H9 (cell line): ENCODE data around the gene HMGA1. TPM values are rescaled to one million over a fixed set of nuclear protein-coding genes. Genes with fewer than 3 reads are reported as not detected.

Experiments used
- DNase-seq: peaks from one replicate; pipeline ENCODE4 v3.0.0-alpha.2; 2017
- H2AFZ ChIP-seq: one replicate; pipeline ENCODE4 v1.6.1; 2013; ENCODE audit warnings: mild to moderate bottlenecking, low read length, control low read depth, moderate library complexity
- H2AK5ac ChIP-seq: 2 replicates; pipeline ENCODE4 v1.6.1; 2013; ENCODE audit warnings: low read length, control low read depth, mixed read lengths; ENCODE audit not compliant: insufficient read length
- H2BK120ac ChIP-seq: one replicate; pipeline ENCODE4 v1.6.1; 2013; ENCODE audit warnings: low read depth, mild to moderate bottlenecking, low read length, control low read depth, inconsistent platforms; ENCODE audit not compliant: poor library complexity, severe bottlenecking
- H2BK12ac ChIP-seq: 2 replicates; pipeline ENCODE4 v1.6.1; 2013; ENCODE audit warnings: low read length, control low read depth, mixed read lengths, low read depth; ENCODE audit not compliant: insufficient read length
- H2BK15ac ChIP-seq: 2 replicates; pipeline ENCODE4 v1.6.1; 2013; ENCODE audit warnings: low read depth, low read length, control low read depth
- H2BK20ac ChIP-seq: one replicate; pipeline ENCODE4 v1.6.1; 2013; ENCODE audit warnings: low read depth, mild to moderate bottlenecking, low read length, control low read depth, inconsistent platforms; ENCODE audit not compliant: poor library complexity, severe bottlenecking
- H2BK5ac ChIP-seq: 2 replicates; pipeline ENCODE4 v1.6.1; 2013; ENCODE audit warnings: low read length, control low read depth, mixed read lengths; ENCODE audit not compliant: insufficient read length
- H3K14ac ChIP-seq: 2 replicates; pipeline ENCODE4 v1.6.1; 2013; ENCODE audit warnings: low read length, control low read depth; ENCODE audit not compliant: insufficient read depth
- H3K18ac ChIP-seq: 2 replicates; pipeline ENCODE4 v1.6.1; 2013; ENCODE audit warnings: low read depth, mild to moderate bottlenecking, mixed read lengths, low read length, control low read depth; ENCODE audit not compliant: insufficient read length
- H3K23ac ChIP-seq: 2 replicates; pipeline ENCODE4 v1.6.1; 2013; ENCODE audit warnings: low read length, control low read depth, mixed read lengths, low read depth; ENCODE audit not compliant: insufficient read length
- H3K23me2 ChIP-seq: 2 replicates; pipeline ENCODE4 v1.6.1; 2013; ENCODE audit warnings: low read depth, mild to moderate bottlenecking, mixed read lengths, low read length, control low read depth; ENCODE audit not compliant: insufficient read length, poor library complexity, severe bottlenecking
- H3K27ac ChIP-seq: 2 replicates; pipeline ENCODE4 v1.5.1; 2013; ENCODE audit warnings: low read length, control low read depth, mixed read lengths, low read depth; ENCODE audit not compliant: insufficient read length
- H3K27me3 ChIP-seq: 2 replicates; pipeline ENCODE4 v1.6.1; 2013; ENCODE audit warnings: low read length, control low read depth, inconsistent platforms; ENCODE audit not compliant: insufficient read depth
- H3K4ac ChIP-seq: 2 replicates; pipeline ENCODE4 v1.6.1; 2013; ENCODE audit warnings: low read depth, mild to moderate bottlenecking, control low read depth, inconsistent platforms, low read length, moderate library complexity
- H3K4me1 ChIP-seq: 2 replicates; pipeline ENCODE4 v1.6.1; 2013; ENCODE audit warnings: low read length, control low read depth, inconsistent platforms; ENCODE audit not compliant: insufficient read depth
- H3K4me2 ChIP-seq: 2 replicates; pipeline ENCODE4 v1.6.1; 2013; ENCODE audit warnings: low read length, control low read depth, mixed read lengths; ENCODE audit not compliant: insufficient read length, insufficient read depth
- H3K56ac ChIP-seq: 2 replicates; pipeline ENCODE4 v1.6.1; 2013; ENCODE audit warnings: low read depth, mild to moderate bottlenecking, mixed read lengths, low read length, control low read depth; ENCODE audit not compliant: insufficient read length
- H3K79me1 ChIP-seq: 2 replicates; pipeline ENCODE4 v1.6.1; 2013; ENCODE audit warnings: low read depth, mild to moderate bottlenecking, moderate library complexity, low read length, control low read depth, inconsistent platforms; ENCODE audit not compliant: insufficient read depth, poor library complexity, severe bottlenecking
- H3K79me2 ChIP-seq: 2 replicates; pipeline ENCODE4 v1.6.1; 2013; ENCODE audit warnings: low read length, control low read depth, inconsistent platforms; ENCODE audit not compliant: insufficient read depth
- H3K9ac ChIP-seq: 2 replicates; pipeline ENCODE4 v1.6.1; 2013; ENCODE audit warnings: low read length, control low read depth, mixed read lengths; ENCODE audit not compliant: insufficient read length; ENCODE audit errors: extremely low read depth
- H3K9me3 ChIP-seq: one replicate; pipeline ENCODE4 v1.6.1; 2013; ENCODE audit warnings: low read depth, low read length, inconsistent platforms; ENCODE audit not compliant: control insufficient read depth
- H3T11ph ChIP-seq: one replicate; pipeline ENCODE4 v1.6.1; 2013; ENCODE audit warnings: mild to moderate bottlenecking, low read length, control low read depth, inconsistent platforms
- H4K20me1 ChIP-seq: one replicate; pipeline ENCODE4 v1.6.1; 2013; ENCODE audit not compliant: control insufficient read depth, insufficient read length, insufficient read depth
- H4K5ac ChIP-seq: 2 replicates; pipeline ENCODE4 v1.6.1; 2013; ENCODE audit warnings: low read depth, mild to moderate bottlenecking, mixed read lengths, low read length, control low read depth; ENCODE audit not compliant: insufficient read length
- H4K8ac ChIP-seq: replicated peaks from 2 replicates; pipeline ENCODE4 v1.6.1; 2013; ENCODE audit warnings: low read length, control low read depth, mixed read lengths, low read depth; ENCODE audit not compliant: insufficient read length
- H4K91ac ChIP-seq: 2 replicates; pipeline ENCODE4 v1.6.1; 2013; ENCODE audit warnings: low read depth, mild to moderate bottlenecking, moderate library complexity, mixed read lengths, low read length, control low read depth; ENCODE audit not compliant: insufficient read length
- H3K27ac Mint-ChIP-seq, 3 experiments: 2 replicates in 2 of 3; 3 replicates in 1 of 3; pipeline ENCODE4 v1.8.0; 2020 to 2021; ENCODE audit warnings: mixed read lengths in 3 of 3, mild to moderate bottlenecking in 1 of 3, moderate library complexity in 1 of 3
- H3K27me3 Mint-ChIP-seq: 2 replicates; pipeline ENCODE4 v1.8.0; 2021; ENCODE audit warnings: low read depth, mild to moderate bottlenecking, moderate library complexity, mixed read lengths
- H3K36me3 Mint-ChIP-seq, 3 experiments: 2 replicates in 2 of 3; 3 replicates in 1 of 3; pipeline ENCODE4 v1.8.0; 2020 to 2021; ENCODE audit warnings: low read depth in 3 of 3, mixed read lengths in 3 of 3; ENCODE audit not compliant: insufficient read depth in 1 of 3
- H3K4me1 Mint-ChIP-seq, 2 experiments: 2 replicates each; pipeline ENCODE4 v1.8.0; 2020; ENCODE audit warnings: mixed read lengths in 2 of 2
- H3K4me3 Mint-ChIP-seq, 2 experiments: 2 replicates in 1 of 2; 3 replicates in 1 of 2; pipeline ENCODE4 v1.8.0; 2020 to 2021; ENCODE audit warnings: mild to moderate bottlenecking in 2 of 2, mixed read lengths in 2 of 2, moderate library complexity in 1 of 2
- H3K9me3 Mint-ChIP-seq, 2 experiments: 2 replicates in 1 of 2; 3 replicates in 1 of 2; pipeline ENCODE4 v1.8.0; 2020; ENCODE audit warnings: mild to moderate bottlenecking in 2 of 2, mixed read lengths in 2 of 2, moderate library complexity in 1 of 2
- WGBS: extraction: QIAGEN DNeasy Blood & Tissue Kit; methylation state at CpG from one replicate; pipeline ENCODE4 v1.1.7; 2013; ENCODE audit warnings: missing lambda C conversion rate, low lambda C conversion rate, mixed read lengths; ENCODE audit not compliant: insufficient read length; ENCODE audit errors: extremely low coverage; 5-methylcytosine and 5-hydroxymethylcytosine counted together
- total RNA-seq: library from RNA; stranded (reverse); gene quantifications from 2 replicates; pipeline ENCODE4 v1.2.1, GENCODE V29; 2021
- TF ChIP-seq, protein P1 (sequence below): fragments of 200-600 bp; sonication (generic); conservative IDR thresholded peaks from 3 replicates; pipeline ENCODE4 v1.8.0; 2021; ENCODE audit warnings: antibody characterized with exemption, mild to moderate bottlenecking

Gene HMGA1
- total RNA-seq, 1 experiment from 2014 or later = 2,116 TPM

DNA sequence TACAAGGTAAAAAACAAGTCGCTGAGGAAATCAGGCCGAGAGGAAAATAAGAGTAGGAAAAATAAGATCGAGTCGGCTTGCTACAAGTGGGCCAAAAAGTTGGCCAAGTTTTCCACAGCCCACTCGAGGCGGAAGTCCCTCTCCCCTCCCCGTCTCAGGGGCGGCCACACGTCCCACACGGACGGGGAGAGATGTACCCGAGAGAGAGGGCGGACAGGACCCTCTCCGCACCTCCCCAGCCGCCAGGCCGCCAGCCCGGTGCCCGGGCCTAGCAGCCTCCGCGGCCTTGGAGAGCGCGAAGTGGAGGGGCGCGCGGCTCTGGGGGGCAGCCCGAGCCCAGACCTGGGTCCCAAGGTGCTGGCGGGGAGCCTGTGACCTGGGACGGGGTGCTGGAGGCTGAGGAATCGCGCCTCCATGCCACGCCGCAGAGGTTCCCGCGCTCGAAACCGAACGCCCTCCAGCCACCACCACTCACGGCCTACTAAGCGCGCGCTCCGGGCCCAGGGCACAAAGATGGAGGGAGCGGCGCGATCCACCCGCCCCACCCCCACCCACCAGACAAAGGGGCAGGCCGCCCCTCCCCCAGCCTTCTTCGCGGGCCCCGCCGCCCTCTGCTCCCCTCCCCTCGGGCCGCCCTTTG is 1.9 kb upstream of the HMGA1 start:
- peak overlapping the region; percentile 95 for H3K27ac ChIP-seq
- H4K8ac ChIP-seq = no peak overlapping the region
- peak overlapping the region; percentile 100 for H4K91ac ChIP-seq
- peak overlapping the region; percentile 70 for H2BK120ac ChIP-seq
- peak overlapping the region; percentile 100 for H3K18ac ChIP-seq
- H2BK15ac ChIP-seq = 0 out of 2 replicates have a peak overlapping the region, but pooled peaks have one; percentile 85
- H3K79me2 ChIP-seq = peaks cover 22% of the 10 kb centered on the region; the same call in 1 of the 2 replicates
- peak overlapping the region; percentile 100 for H3K14ac ChIP-seq
- no peaks in the 10 kb centered on the region for H3K9me3 ChIP-seq
- H3K23ac ChIP-seq = peak overlapping the region; percentile 98
- peaks cover 16% of the 10 kb centered on the region for H3K23me2 ChIP-seq
- no CpG with 5 or more reads among the region's 53 CpGs for WGBS
- peak overlapping the region; percentile 94 for H3K9ac ChIP-seq
- H3K36me3 Mint-ChIP-seq = peaks cover 14 to 17% (median 16%) of the 10 kb centered on the region in 3 experiments
- H3K4me2 ChIP-seq = peak overlapping the region; percentile 69
- peaks cover 7% of the 10 kb centered on the region for H3K4me1 ChIP-seq
- peak overlapping the region; percentile 45 to 66 for H3K4me3 Mint-ChIP-seq
- H3K27ac Mint-ChIP-seq = peak overlapping the region; percentile 94 to 99 (median 98)
- TF ChIP-seq, protein P1, sequence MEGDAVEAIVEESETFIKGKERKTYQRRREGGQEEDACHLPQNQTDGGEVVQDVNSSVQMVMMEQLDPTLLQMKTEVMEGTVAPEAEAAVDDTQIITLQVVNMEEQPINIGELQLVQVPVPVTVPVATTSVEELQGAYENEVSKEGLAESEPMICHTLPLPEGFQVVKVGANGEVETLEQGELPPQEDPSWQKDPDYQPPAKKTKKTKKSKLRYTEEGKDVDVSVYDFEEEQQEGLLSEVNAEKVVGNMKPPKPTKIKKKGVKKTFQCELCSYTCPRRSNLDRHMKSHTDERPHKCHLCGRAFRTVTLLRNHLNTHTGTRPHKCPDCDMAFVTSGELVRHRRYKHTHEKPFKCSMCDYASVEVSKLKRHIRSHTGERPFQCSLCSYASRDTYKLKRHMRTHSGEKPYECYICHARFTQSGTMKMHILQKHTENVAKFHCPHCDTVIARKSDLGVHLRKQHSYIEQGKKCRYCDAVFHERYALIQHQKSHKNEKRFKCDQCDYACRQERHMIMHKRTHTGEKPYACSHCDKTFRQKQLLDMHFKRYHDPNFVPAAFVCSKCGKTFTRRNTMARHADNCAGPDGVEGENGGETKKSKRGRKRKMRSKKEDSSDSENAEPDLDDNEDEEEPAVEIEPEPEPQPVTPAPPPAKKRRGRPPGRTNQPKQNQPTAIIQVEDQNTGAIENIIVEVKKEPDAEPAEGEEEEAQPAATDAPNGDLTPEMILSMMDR = no peak
- no peaks in the 10 kb centered on the region for H3K79me1 ChIP-seq
- no peak overlapping the region for H2AFZ ChIP-seq
- peak overlapping the region; percentile 45 for H3K56ac ChIP-seq
- peak overlapping the region; percentile 98 for H3T11ph ChIP-seq
- H3K27me3 ChIP-seq = no peaks in the 10 kb centered on the region
- H3K4ac ChIP-seq = peak overlapping the region; percentile 96
- H3K9me3 Mint-ChIP-seq = no peaks in the 10 kb centered on the region; a peak in 1 of 5 replicates
- H3K27me3 Mint-ChIP-seq = no peaks in the 10 kb centered on the region
- peaks cover 16 to 40% of the 10 kb centered on the region in 2 experiments for H3K4me1 Mint-ChIP-seq
- peak overlapping the region; percentile 88 for H2BK5ac ChIP-seq
- H4K5ac ChIP-seq = peak overlapping the region; percentile 96
- peak overlapping the region; percentile 62 for H2BK20ac ChIP-seq
- no peaks in the 10 kb centered on the region for H4K20me1 ChIP-seq
- H2BK12ac ChIP-seq = peak overlapping the region; percentile 98
- no peak for DNase-seq
- H2AK5ac ChIP-seq = peak overlapping the region; percentile 98
